B cell (primary cell): Measurements from ENCODE around the gene GLB1L. TPM values are rescaled to one million over a fixed set of nuclear protein-coding genes. Genes with fewer than 3 reads are reported as not detected.

Experiments used
- ATAC-seq: fragments of 200-7000 bp; cut with Tn5 transposase; one replicate; pipeline ENCODE4 v1.10.0; 2021; ENCODE audit warnings: low read depth, mild to moderate bottlenecking, moderate number of reproducible peaks, moderate library complexity
- CTCF ChIA-PET: fragments of 350-600 bp; sonication (Branson Sonifier 250); formaldehyde crosslinking; loops from one replicate; lab custom pipeline; 2021; ENCODE audit warnings: antibody characterized with exemption, inconsistent platforms; lab: Charles Lee
- POLR2A ChIA-PET: fragments of 350-600 bp; sonication (Branson Sonifier 250); formaldehyde crosslinking; loops from one replicate; lab custom pipeline; 2021; ENCODE audit warnings: antibody characterized with exemption; lab: Charles Lee
- DNase-seq: peaks from one replicate; pipeline ENCODE4 v3.0.0; 2013
- H2AFZ ChIP-seq: 2 replicates; pipeline ENCODE4 v1.6.1; 2012; ENCODE audit warnings: mild to moderate bottlenecking, low read depth, low read length; ENCODE audit not compliant: insufficient read depth, poor library complexity, severe bottlenecking
- H3K27ac ChIP-seq, 2 donors: 1 replicate in 1 of 2; 2 replicates in 1 of 2; pipeline ENCODE4 v1.5.1; 2012 to 2013; ENCODE audit warnings: low read length in 2 of 2, mild to moderate bottlenecking in 2 of 2, moderate library complexity in 1 of 2
- H3K27me3 ChIP-seq, 4 experiments: fragments of 200-600 bp in 1 of 4; sonication (generic) in 1 of 4; replicated peaks in 1 of 4; 1 replicate in 2 of 4; 2 replicates in 2 of 4; pipeline versions ENCODE4 v1.6.1 to v1.7.0; 2013 to 2016; ENCODE audit warnings: low read length in 3 of 4, mild to moderate bottlenecking in 2 of 4, mixed read lengths in 1 of 4, moderate library complexity in 1 of 4; ENCODE audit not compliant: insufficient read depth in 4 of 4, control insufficient read depth in 3 of 4; ENCODE audit errors: control extremely low read depth in 1 of 4
- H3K36me3 ChIP-seq, 2 experiments: replicated peaks in 1 of 2; 1 replicate in 1 of 2; 2 replicates in 1 of 2; pipeline versions ENCODE4 v1.6.1 to v1.7.1; 2013; ENCODE audit warnings: low read length in 1 of 2; ENCODE audit not compliant: insufficient read depth in 2 of 2, control insufficient read depth in 1 of 2; ENCODE audit errors: control extremely low read depth in 1 of 2, extremely low read depth in 1 of 2
- H3K4me1 ChIP-seq, 2 donors: fragments of 200-600 bp in 1 of 2; sonication (generic) in 1 of 2; 1 replicate in 1 of 2; 2 replicates in 1 of 2; pipeline versions ENCODE4 v1.5.1 to v1.6.1; 2013 to 2017; ENCODE audit warnings: low read length in 2 of 2; ENCODE audit not compliant: control insufficient read depth in 2 of 2, insufficient read depth in 2 of 2
- H3K4me2 ChIP-seq: replicated peaks from 2 replicates; pipeline ENCODE3; 2012; ENCODE audit warnings: mild to moderate bottlenecking, low read depth, low read length; ENCODE audit not compliant: poor library complexity, severe bottlenecking
- H3K4me3 ChIP-seq, 5 experiments: fragments of 200-600 bp in 1 of 5; sonication (generic) in 1 of 5; 1 replicate in 3 of 5; 2 replicates in 2 of 5; pipeline versions ENCODE4 v1.5.1 to v1.7.0; 2011 to 2016; ENCODE audit warnings: low read length in 4 of 5, mild to moderate bottlenecking in 4 of 5, low read depth in 2 of 5, control low read depth in 1 of 5, moderate library complexity in 1 of 5; ENCODE audit not compliant: insufficient read depth in 1 of 5; ENCODE audit errors: control extremely low read depth in 1 of 5, extremely low read depth in 1 of 5
- H3K79me2 ChIP-seq: fragments of 200-600 bp; sonication (generic); one replicate; pipeline ENCODE4 v1.6.0; 2016; ENCODE audit warnings: low read length; ENCODE audit not compliant: control insufficient read depth, insufficient read depth
- H3K9ac ChIP-seq: fragments of 200-600 bp; sonication (generic); 2 replicates; pipeline ENCODE4 v1.6.1; 2017; ENCODE audit warnings: mild to moderate bottlenecking, low read length, moderate library complexity
- H3K9me3 ChIP-seq, 3 donors: one replicate each; pipeline versions ENCODE4 v1.6.1 to v1.7.1; 2013; ENCODE audit warnings: low read length in 2 of 3; ENCODE audit not compliant: control insufficient read depth in 2 of 3, insufficient read depth in 1 of 3; ENCODE audit errors: control extremely low read depth in 1 of 3
- H4K20me1 ChIP-seq: 2 replicates; pipeline ENCODE4 v1.6.0; 2012; ENCODE audit warnings: mild to moderate bottlenecking, low read length; ENCODE audit not compliant: insufficient read depth, control insufficient read depth, poor library complexity, severe bottlenecking
- H3K27ac Mint-ChIP-seq: one replicate; pipeline ENCODE4 v1.8.0; 2021; ENCODE audit warnings: mixed read lengths
- H3K27me3 Mint-ChIP-seq: one replicate; pipeline ENCODE4 v1.8.0; 2021; ENCODE audit warnings: mixed read lengths
- H3K4me1 Mint-ChIP-seq: one replicate; pipeline ENCODE4 v1.8.0; 2021; ENCODE audit warnings: mixed read lengths
- H3K4me3 Mint-ChIP-seq: one replicate; pipeline ENCODE4 v1.8.0; 2021; ENCODE audit warnings: mixed read lengths
- H3K9me3 Mint-ChIP-seq: one replicate; pipeline ENCODE4 v1.8.0; 2022; ENCODE audit warnings: mixed read lengths; ENCODE audit not compliant: insufficient read depth
- EZH2 ChIP-seq: IDR thresholded peaks from 2 replicates; pipeline ENCODE4 v1.6.1; 2012; ENCODE audit warnings: borderline replicate concordance, low read depth, mild to moderate bottlenecking, moderate library complexity, low read length; ENCODE audit not compliant: insufficient read depth, poor library complexity, severe bottlenecking
- WGBS: methylation state at CpG from one replicate; pipeline ENCODE4 v1.1.5; 2013; ENCODE audit warnings: missing lambda C conversion rate; ENCODE audit not compliant: insufficient coverage; 5-methylcytosine and 5-hydroxymethylcytosine counted together
- intact Hi-C: fragments of 100-400 bp; cut with micrococcal nuclease; formaldehyde crosslinking; loops from one replicate; pipeline ENCODE4 v1.10.0; 2022
- polyA plus RNA-seq: library from polyadenylated mRNA; depleted of rRNA; stranded (reverse); fragments of >200 nt; gene quantifications from 2 replicates; pipeline ENCODE4 v1.2.3, GENCODE V29; 2012
- total RNA-seq, 2 donors: library from RNA; stranded (reverse); fragments of 120-200 nt in 1 of 2; gene quantifications; 1 replicate in 1 of 2; 2 replicates in 1 of 2; pipeline versions ENCODE4 v1.2.3 to v1.2.4, GENCODE V29; 2013 to 2022
- TF ChIP-seq, protein P1 (sequence below): fragments of 200-600 bp; IDR thresholded peaks from one replicate; pipeline ENCODE4 v1.8.0; 2022; ENCODE audit warnings: antibody characterized with exemption, mild to moderate bottlenecking

GLB1L gene
- total and polyA plus RNA-seq, 2 donors (not counting 1 experiment from before 2014, with no cell fraction given), result 2.4 to 4.1 TPM

DNA sequence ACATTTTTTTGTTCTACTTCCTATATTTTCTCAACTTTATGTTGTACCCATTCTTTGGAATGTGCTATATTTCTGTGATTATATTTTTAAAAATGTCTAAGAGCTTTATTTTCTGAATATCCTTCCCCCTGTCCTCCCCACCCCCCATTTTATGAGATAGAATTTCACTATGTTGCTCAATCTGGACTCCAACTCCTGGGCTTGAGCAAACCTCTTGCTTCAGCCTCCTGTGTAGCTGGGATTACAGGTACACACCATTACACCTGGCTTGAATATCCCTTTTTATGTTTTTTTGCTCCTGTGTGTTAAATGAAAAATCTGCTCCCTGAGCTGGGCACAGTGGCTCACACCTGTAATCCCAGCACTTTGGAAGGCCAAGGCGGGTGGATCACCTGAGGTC, 47.9 kb downstream of the GLB1L start:
- H3K27me3 Mint-ChIP-seq, result peaks cover 14% of the 10 kb centered on the region
- no peaks in the 10 kb centered on the region for H3K4me1 Mint-ChIP-seq
- Histone ChIP-seq H2AFZ (no peak overlapping the region), H3K27ac (no peak overlapping the region), H3K4me1 (no peaks in the 10 kb centered on the region), H3K79me2 (no peaks in the 10 kb centered on the region), H3K9me3 (no peaks in the 10 kb centered on the region), H3K36me3 (no peaks in the 10 kb centered on the region), H3K4me2 (no peak overlapping the region), H4K20me1 (no peaks in the 10 kb centered on the region), H3K4me3 (no peak overlapping the region), H3K27me3 (peaks cover 0 to 3% (median 0%) of the 10 kb centered on the region in 4 experiments), H3K9ac (no peak overlapping the region)
- ATAC-seq (no peak), DNase-seq (no peak)
- POLR2A ChIA-PET, result interaction anchor here (0.7 kb wide), 1 partner anchor 9 kb away, joined by 5 read pairs; no protein-coding TSS in a partner anchor
- CTCF ChIA-PET, result interaction anchor here (1.2 kb wide), 1 partner anchor 26 kb away, joined by 3 read pairs; no protein-coding TSS in a partner anchor
- no peak overlapping the region for H3K4me3 Mint-ChIP-seq
- TF ChIP-seq EZH2, result no peak
- TF ChIP-seq, protein P1, sequence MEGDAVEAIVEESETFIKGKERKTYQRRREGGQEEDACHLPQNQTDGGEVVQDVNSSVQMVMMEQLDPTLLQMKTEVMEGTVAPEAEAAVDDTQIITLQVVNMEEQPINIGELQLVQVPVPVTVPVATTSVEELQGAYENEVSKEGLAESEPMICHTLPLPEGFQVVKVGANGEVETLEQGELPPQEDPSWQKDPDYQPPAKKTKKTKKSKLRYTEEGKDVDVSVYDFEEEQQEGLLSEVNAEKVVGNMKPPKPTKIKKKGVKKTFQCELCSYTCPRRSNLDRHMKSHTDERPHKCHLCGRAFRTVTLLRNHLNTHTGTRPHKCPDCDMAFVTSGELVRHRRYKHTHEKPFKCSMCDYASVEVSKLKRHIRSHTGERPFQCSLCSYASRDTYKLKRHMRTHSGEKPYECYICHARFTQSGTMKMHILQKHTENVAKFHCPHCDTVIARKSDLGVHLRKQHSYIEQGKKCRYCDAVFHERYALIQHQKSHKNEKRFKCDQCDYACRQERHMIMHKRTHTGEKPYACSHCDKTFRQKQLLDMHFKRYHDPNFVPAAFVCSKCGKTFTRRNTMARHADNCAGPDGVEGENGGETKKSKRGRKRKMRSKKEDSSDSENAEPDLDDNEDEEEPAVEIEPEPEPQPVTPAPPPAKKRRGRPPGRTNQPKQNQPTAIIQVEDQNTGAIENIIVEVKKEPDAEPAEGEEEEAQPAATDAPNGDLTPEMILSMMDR, result no peak
- no peaks in the 10 kb centered on the region for H3K9me3 Mint-ChIP-seq
- intact Hi-C loops, result no loop called here
- WGBS, result no CpG with 5 or more reads among the region's 1 CpG
- H3K27ac Mint-ChIP-seq, result no peak overlapping the region

DNA sequence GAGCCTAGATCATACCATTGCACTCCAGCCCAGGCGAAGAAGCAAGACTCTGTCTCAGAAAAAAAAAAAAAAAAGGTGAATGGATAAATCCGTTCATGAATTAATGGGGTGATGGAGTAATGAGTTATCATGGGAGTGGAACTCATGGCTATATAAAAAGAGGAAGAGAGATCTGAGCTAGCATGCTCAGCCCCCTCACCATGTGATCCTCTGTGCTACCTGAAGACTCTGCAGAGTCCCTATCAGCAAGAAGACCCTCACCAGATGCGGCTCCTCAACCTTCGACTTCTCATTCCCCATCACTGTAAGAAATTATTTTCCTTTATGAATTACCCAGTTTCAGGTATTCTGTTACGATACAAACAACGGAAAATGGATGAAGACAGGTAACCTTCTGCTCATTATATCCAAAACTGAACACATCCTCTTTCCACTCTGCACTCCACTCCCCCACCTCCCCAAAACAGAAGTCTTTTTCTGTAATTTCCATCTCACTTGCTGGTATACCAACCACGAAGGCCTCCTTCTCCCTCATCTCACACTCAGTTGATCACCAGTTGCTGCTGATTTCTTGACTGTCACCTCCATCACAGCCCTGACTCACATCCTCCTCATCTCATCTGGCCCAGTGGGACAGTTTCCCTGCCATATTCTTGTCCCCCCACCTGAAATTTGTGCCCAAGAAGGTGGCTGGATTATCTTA, 58.3 kb downstream of the GLB1L start:
- Mint-ChIP-seq H3K4me1 (peaks cover 8% of the 10 kb centered on the region), H3K9me3 (no peaks in the 10 kb centered on the region), H3K4me3 (peak overlapping the region; percentile 8), H3K27me3 (no peaks in the 10 kb centered on the region), H3K27ac (peak overlapping the region; percentile 74)
- Histone ChIP-seq H3K79me2 (no peaks in the 10 kb centered on the region), H3K9me3 (no peaks in the 10 kb centered on the region), H3K36me3 (peaks cover 2 to 27% of the 10 kb centered on the region in 2 experiments), H3K4me1 (peaks cover 7 to 8% of the 10 kb centered on the region in 2 donors), H3K4me2 (peak overlapping the region; percentile 4), H3K27ac (peak overlapping the region in 1 of 2 donors; percentile 9), H3K4me3 (no peak overlapping the region), H4K20me1 (peaks cover 5% of the 10 kb centered on the region), H2AFZ (no peak overlapping the region), H3K9ac (no peak overlapping the region), H3K27me3 (no peaks in the 10 kb centered on the region)
- no peak for TF ChIP-seq EZH2
- TF ChIP-seq, protein P1, result no peak
- intact Hi-C loops, result no loop called here
- DNase-seq (peak; percentile 33), ATAC-seq (peak; percentile 58)
- 63% methylated on average over 5 of the region's 7 CpGs for WGBS
- CTCF ChIA-PET, result no interaction called here
- POLR2A ChIA-PET, result interaction anchor here (0.6 kb wide), 1 partner anchor 20 kb away, joined by 3 read pairs; no protein-coding TSS in a partner anchor
